HepG2 (cell line): Measurements from ENCODE around the gene MMGT1. TPM values are rescaled to one million over a fixed set of nuclear protein-coding genes. Genes with fewer than 3 reads are reported as not detected.

ENCODE experiments used
- ATAC-seq: fragments of 200-7000 bp; cut with Tn5 transposase; 3 replicates; pipeline ENCODE4 v1.9.1; 2020; ENCODE audit warnings: mild to moderate bottlenecking, moderate library complexity
- BruUV-seq: library from RNA; stranded (reverse); fragments of 400-500 nt; replicated peaks from 2 replicates; lab custom pipeline; 2021; lab: Mats Ljungman, UMichigan
- CTCF ChIA-PET: fragments of 300-600 bp; formaldehyde crosslinking; extraction: SDS; loops from one replicate; lab custom pipeline; 2021; ENCODE audit warnings: low total read pairs, inconsistent platforms, low intra/inter-chr PET ratio; lab: Yijun Ruan, JAX
- POLR2A ChIA-PET: fragments of 350-600 bp; sonication (Branson Sonifier 250); formaldehyde crosslinking; loops from one replicate; lab custom pipeline; 2020; ENCODE audit warnings: antibody characterized with exemption, inconsistent platforms; lab: Yijun Ruan, JAX
- DNase-seq: peaks from one replicate; pipeline ENCODE4 v3.0.0-alpha.2; 2015; ENCODE audit warnings: low spot score
- FAIRE-seq: peaks from 3 replicates; lab custom pipeline; 2011; peaks lifted over from hg19 to GRCh38; lab: Jason Lieb, UNC
- H2AFZ ChIP-seq: one replicate; pipeline ENCODE4 v1.6.1; 2011; ENCODE audit warnings: low read length, inconsistent platforms
- H3K27ac ChIP-seq: fragments of 300-600 bp; 3 replicates; pipeline ENCODE4 v1.8.0; 2011; ENCODE audit warnings: mixed run types, mild to moderate bottlenecking, mixed read lengths, low read length, inconsistent platforms; ENCODE audit not compliant: insufficient read depth; ENCODE audit errors: extremely low read length
- H3K27me3 ChIP-seq, 2 experiments: fragments of 200-600 bp in 1 of 2; 2 replicates in 1 of 2; 3 replicates in 1 of 2; pipeline versions ENCODE4 v1.6.0 to v1.8.0; 2011; ENCODE audit warnings: low read length in 2 of 2, mild to moderate bottlenecking in 2 of 2, moderate library complexity in 2 of 2, inconsistent platforms in 1 of 2; ENCODE audit not compliant: insufficient read depth in 2 of 2, control insufficient read depth in 1 of 2
- H3K36me3 ChIP-seq, 2 experiments: fragments of 200-600 bp in 1 of 2; replicated peaks in 1 of 2; 2 replicates in 1 of 2; 3 replicates in 1 of 2; pipeline versions ENCODE4 v1.5.1 to v1.8.0; 2011; ENCODE audit warnings: low read length in 2 of 2, inconsistent platforms in 1 of 2; ENCODE audit not compliant: insufficient read depth in 2 of 2, control insufficient read depth in 1 of 2
- H3K4me1 ChIP-seq: 2 replicates; pipeline ENCODE4 v1.5.1; 2012; ENCODE audit warnings: low read length, inconsistent platforms; ENCODE audit not compliant: insufficient read depth
- H3K4me2 ChIP-seq: 2 replicates; pipeline ENCODE4 v1.6.0; 2011; ENCODE audit warnings: low read depth, low read length, inconsistent platforms
- H3K4me3 ChIP-seq, 3 experiments: fragments of 200-600 bp in 1 of 3; sonication (generic), shearing (Covaris generic) in 1 of 3; replicated peaks in 1 of 3; 2 replicates each; pipeline ENCODE4 v1.5.1; 2011 to 2016; ENCODE audit warnings: low read length in 3 of 3, inconsistent platforms in 2 of 3, low read depth in 2 of 3, mild to moderate bottlenecking in 2 of 3, control low read depth in 1 of 3, mixed read lengths in 1 of 3; ENCODE audit not compliant: insufficient read depth in 1 of 3
- H3K79me2 ChIP-seq: one replicate; pipeline ENCODE4 v1.6.1; 2011; ENCODE audit warnings: low read length, inconsistent platforms; ENCODE audit not compliant: insufficient read depth
- H3K9ac ChIP-seq: 2 replicates; pipeline ENCODE4 v1.6.0; 2011; ENCODE audit warnings: mild to moderate bottlenecking, low read depth, low read length, inconsistent platforms; ENCODE audit not compliant: insufficient read depth
- H3K9me3 ChIP-seq: 2 replicates; pipeline ENCODE4 v1.5.1; 2012; ENCODE audit warnings: mild to moderate bottlenecking, low read length
- H4K20me1 ChIP-seq: 2 replicates; pipeline ENCODE4 v1.6.0; 2011; ENCODE audit warnings: inconsistent platforms, mild to moderate bottlenecking, low read length, moderate library complexity; ENCODE audit not compliant: insufficient read depth
- FOXK2 ChIP-seq: fragments of 450-650 bp; IDR thresholded peaks from 2 replicates; pipeline ENCODE4 v1.6.1; 2016
- NFE2L1 ChIP-seq: sonication (generic); formaldehyde crosslinking; IDR thresholded peaks from 2 replicates; pipeline ENCODE4 v1.4.0; 2020; ENCODE audit warnings: missing genetic modification reagents, mild to moderate bottlenecking, borderline replicate concordance
- PLRG1 ChIP-seq: fragments of 450-650 bp; conservative IDR thresholded peaks from 2 replicates; pipeline ENCODE4 v1.6.1; 2016
- THAP11 ChIP-seq: IDR thresholded peaks from 2 replicates; pipeline ENCODE4 v1.6.1; 2016; ENCODE audit warnings: missing biosample characterization, missing genetic modification reagents
- THYN1 ChIP-seq: sonication (generic); formaldehyde crosslinking; IDR thresholded peaks from 2 replicates; pipeline ENCODE4 v1.8.1; 2023; ENCODE audit warnings: low read depth, mild to moderate bottlenecking, moderate library complexity, missing genetic modification reagents, borderline replicate concordance
- ZMYM3 ChIP-seq: sonication (generic); formaldehyde crosslinking; IDR thresholded peaks from 2 replicates; pipeline ENCODE4 v1.5.1; 2020; ENCODE audit warnings: mild to moderate bottlenecking, missing genetic modification reagents
- ZNF138 ChIP-seq: sonication (generic); formaldehyde crosslinking; IDR thresholded peaks from 2 replicates; pipeline ENCODE4 v1.5.0; 2020; ENCODE audit warnings: mild to moderate bottlenecking, low read depth, missing genetic modification reagents
- in situ Hi-C: cut with HindIII; loops from 2 replicates; pipeline ENCODE4 v1.10.0; 2017; ENCODE audit warnings: low pct_unique_long_range_greater_than_20kb; ENCODE audit not compliant: extremely low pct_ligation_motif_present
- intact Hi-C: fragments of 100-400 bp; cut with micrococcal nuclease; formaldehyde crosslinking; loops from one replicate; pipeline ENCODE4 v1.10.0; 2022; ENCODE audit not compliant: unreplicated experiment
- polyA plus RNA-seq, 8 experiments: library from polyadenylated mRNA; depleted of rRNA in 3 of 8; stranded (reverse) in 7 of 8; unstranded in 1 of 8; fragments of >200 nt; fragmentation: Illumina TruSeq in 4 of 8; extraction: Trizol in 4 of 8; gene quantifications; 2 replicates each; pipeline versions ENCODE4 v1.2.1 to v1.2.3, GENCODE V29; 2011 to 2016; ENCODE audit warnings: low read depth in 4 of 8, missing spikeins in 1 of 8, mixed read lengths in 1 of 8; ENCODE audit not compliant: insufficient read depth in 1 of 8
- total RNA-seq, 5 experiments: library from RNA; depleted of rRNA; stranded (reverse); fragments of >200 nt; fragmentation: Illumina TruSeq; extraction: Trizol; gene quantifications; 2 replicates each; pipeline ENCODE4 v1.2.3, GENCODE V29; 2016; ENCODE audit warnings: low read depth in 1 of 5
- TF ChIP-seq, protein P1 (sequence below): sonication (generic); formaldehyde crosslinking; IDR thresholded peaks from 2 replicates; pipeline ENCODE4 v1.5.0; 2020; ENCODE audit warnings: mild to moderate bottlenecking, missing genetic modification reagents, borderline replicate concordance

The MMGT1 gene
- total and polyA plus RNA-seq, 2 of the 13 experiments (the other 11 are each of a cell fraction or from before 2014, with no cell fraction given), result 7.5 to 8.8 TPM

DNA sequence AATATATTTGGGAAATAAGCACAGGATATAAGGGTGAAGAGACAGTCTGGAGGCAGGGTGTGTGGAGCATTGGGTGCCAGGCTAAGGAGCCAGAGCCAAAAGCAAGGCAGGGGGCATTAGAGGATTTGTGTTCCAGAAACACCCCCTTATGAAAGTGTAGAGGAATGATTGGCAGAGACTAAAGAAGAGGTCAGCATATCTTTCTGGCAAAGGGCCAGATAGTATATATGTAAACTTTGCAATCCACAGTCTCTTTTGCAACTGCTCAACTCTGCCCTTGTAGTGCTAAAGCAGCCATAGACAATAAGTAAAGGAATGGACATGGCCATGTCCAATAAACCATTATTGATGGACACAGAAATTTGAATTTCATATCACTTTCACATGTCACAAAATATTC lies 7.9 kb upstream of the MMGT1 start:
- POLR2A ChIA-PET, result no interaction called here
- BruUV-seq, result no TSS peak
- FAIRE-seq, result no peak

More for the DNA sequence above, 7.9 kb upstream of the MMGT1 start:
- Histone ChIP-seq H3K9me3 (no peaks in the 10 kb centered on the region), H3K36me3 (no peaks in the 10 kb centered on the region), H3K4me3 (no peak overlapping the region), H2AFZ (no peak overlapping the region), H3K27me3 (no peaks in the 10 kb centered on the region), H4K20me1 (no peaks in the 10 kb centered on the region), H3K79me2 (no peaks in the 10 kb centered on the region), H3K4me1 (no peaks in the 10 kb centered on the region; the same call in 1 of the 2 replicates), H3K4me2 (no peak overlapping the region), H3K27ac (no peak overlapping the region), H3K9ac (no peak overlapping the region)
- CTCF ChIA-PET, result no interaction called here
- TF ChIP-seq NFE2L1 (no peak), ZMYM3 (CRISPR knock-in tag) (no peak), FOXK2 (no peak), PLRG1 (no peak), THYN1 (CRISPR knock-in tag) (no peak), THAP11 (CRISPR knock-in tag) (no peak), ZNF138 (CRISPR knock-in tag) (no peak)
- TF ChIP-seq, protein P1, sequence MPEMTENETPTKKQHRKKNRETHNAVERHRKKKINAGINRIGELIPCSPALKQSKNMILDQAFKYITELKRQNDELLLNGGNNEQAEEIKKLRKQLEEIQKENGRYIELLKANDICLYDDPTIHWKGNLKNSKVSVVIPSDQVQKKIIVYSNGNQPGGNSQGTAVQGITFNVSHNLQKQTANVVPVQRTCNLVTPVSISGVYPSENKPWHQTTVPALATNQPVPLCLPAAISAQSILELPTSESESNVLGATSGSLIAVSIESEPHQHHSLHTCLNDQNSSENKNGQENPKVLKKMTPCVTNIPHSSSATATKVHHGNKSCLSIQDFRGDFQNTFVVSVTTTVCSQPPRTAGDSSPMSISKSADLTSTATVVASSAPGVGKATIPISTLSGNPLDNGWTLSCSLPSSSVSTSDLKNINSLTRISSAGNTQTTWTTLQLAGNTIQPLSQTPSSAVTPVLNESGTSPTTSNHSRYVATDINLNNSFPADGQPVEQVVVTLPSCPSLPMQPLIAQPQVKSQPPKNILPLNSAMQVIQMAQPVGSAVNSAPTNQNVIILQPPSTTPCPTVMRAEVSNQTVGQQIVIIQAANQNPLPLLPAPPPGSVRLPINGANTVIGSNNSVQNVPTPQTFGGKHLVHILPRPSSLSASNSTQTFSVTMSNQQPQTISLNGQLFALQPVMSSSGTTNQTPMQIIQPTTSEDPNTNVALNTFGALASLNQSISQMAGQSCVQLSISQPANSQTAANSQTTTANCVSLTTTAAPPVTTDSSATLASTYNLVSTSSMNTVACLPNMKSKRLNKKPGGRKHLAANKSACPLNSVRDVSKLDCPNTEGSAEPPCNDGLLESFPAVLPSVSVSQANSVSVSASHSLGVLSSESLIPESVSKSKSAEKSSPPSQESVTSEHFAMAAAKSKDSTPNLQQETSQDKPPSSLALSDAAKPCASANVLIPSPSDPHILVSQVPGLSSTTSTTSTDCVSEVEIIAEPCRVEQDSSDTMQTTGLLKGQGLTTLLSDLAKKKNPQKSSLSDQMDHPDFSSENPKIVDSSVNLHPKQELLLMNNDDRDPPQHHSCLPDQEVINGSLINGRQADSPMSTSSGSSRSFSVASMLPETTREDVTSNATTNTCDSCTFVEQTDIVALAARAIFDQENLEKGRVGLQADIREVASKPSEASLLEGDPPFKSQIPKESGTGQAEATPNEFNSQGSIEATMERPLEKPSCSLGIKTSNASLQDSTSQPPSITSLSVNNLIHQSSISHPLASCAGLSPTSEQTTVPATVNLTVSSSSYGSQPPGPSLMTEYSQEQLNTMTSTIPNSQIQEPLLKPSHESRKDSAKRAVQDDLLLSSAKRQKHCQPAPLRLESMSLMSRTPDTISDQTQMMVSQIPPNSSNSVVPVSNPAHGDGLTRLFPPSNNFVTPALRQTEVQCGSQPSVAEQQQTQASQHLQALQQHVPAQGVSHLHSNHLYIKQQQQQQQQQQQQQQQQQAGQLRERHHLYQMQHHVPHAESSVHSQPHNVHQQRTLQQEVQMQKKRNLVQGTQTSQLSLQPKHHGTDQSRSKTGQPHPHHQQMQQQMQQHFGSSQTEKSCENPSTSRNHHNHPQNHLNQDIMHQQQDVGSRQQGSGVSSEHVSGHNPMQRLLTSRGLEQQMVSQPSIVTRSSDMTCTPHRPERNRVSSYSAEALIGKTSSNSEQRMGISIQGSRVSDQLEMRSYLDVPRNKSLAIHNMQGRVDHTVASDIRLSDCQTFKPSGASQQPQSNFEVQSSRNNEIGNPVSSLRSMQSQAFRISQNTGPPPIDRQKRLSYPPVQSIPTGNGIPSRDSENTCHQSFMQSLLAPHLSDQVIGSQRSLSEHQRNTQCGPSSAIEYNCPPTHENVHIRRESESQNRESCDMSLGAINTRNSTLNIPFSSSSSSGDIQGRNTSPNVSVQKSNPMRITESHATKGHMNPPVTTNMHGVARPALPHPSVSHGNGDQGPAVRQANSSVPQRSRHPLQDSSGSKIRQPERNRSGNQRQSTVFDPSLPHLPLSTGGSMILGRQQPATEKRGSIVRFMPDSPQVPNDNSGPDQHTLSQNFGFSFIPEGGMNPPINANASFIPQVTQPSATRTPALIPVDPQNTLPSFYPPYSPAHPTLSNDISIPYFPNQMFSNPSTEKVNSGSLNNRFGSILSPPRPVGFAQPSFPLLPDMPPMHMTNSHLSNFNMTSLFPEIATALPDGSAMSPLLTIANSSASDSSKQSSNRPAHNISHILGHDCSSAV (CRISPR knock-in tag), result no peak
- in situ Hi-C loops, result no loop called here
- ATAC-seq (no peak), DNase-seq (no peak)
- intact Hi-C loops, result no loop called here
